ENCODE measurements around the gene COL9A3.
A peak's percentile ranks its signal among the peaks of the same experiment; 100 is the strongest.

The COL9A3 gene

GRCh38 chr20:62775206-62775605, 41.6 kb upstream of the COL9A3 start:
- Histone ChIP-seq H3K27ac (ENCODE audit: poor library complexity, severe bottlenecking) (peak overlapping the region; percentile 69), H3K9me3 (ENCODE audit: severe bottlenecking) (no peaks in the 10 kb centered on the region), H3K4me3 (ENCODE audit: severe bottlenecking) (no peak overlapping the region), H3K27me3 (ENCODE audit: insufficient read depth, poor library complexity, severe bottlenecking) (no peaks in the 10 kb centered on the region), H3K36me3 (ENCODE audit: low read depth) (no peaks in the 10 kb centered on the region), H3K4me1 (ENCODE audit: insufficient read depth, poor library complexity, severe bottlenecking) (peaks cover 26% of the 10 kb centered on the region)
- DNase-seq (ENCODE audit: low spot score) (no peak), ATAC-seq (ENCODE audit: low read depth) (no peak)
- no peak for TF ChIP-seq CTCF (IDR thresholded peaks at IDR 0.05; ENCODE audit: poor library complexity, severe bottlenecking)

DNA sequence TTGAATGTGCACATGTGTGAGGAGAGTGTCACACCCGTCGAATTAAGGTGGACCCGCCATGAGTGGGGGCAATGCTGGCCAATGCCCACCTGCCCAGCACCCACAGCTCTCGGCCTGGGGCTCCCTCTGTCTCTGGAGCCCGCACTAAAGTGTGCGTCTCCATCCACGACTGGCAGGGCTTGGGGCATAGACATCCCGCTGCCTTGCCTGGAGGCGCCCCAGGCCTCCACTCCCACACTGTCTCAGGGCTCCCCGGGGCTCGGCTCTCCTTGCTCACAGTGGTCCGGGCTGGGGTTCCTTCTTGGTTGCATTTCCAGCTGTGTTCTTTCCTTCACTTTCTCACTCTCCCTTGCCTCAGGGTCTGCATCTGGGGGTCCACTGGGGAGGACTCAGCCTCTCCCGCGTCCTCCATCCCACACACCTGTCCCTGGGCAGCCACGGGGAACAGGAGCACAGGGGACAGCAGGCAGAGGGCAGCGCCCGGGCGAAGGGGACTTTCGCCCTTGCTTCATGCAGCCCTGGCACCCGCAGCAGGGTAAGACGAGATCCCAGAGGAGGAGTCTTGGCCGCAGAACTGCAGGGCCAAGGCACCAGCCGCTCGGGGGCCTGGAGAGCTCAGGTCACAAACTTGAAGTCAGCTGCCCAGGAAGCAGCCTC, 40.7 kb upstream of the COL9A3 start:
- Histone ChIP-seq H3K4me1 (ENCODE audit: insufficient read depth, poor library complexity, severe bottlenecking) (peaks cover 26% of the 10 kb centered on the region), H3K27ac (ENCODE audit: poor library complexity, severe bottlenecking) (peak overlapping the region; percentile 69), H3K36me3 (ENCODE audit: low read depth) (no peaks in the 10 kb centered on the region), H3K9me3 (ENCODE audit: severe bottlenecking) (no peaks in the 10 kb centered on the region), H3K27me3 (ENCODE audit: insufficient read depth, poor library complexity, severe bottlenecking) (no peaks in the 10 kb centered on the region), H3K4me3 (ENCODE audit: severe bottlenecking) (peak overlapping the region; percentile 9)
- DNase-seq (ENCODE audit: low spot score) (no peak), ATAC-seq (ENCODE audit: low read depth) (no peak)
- TF ChIP-seq CTCF (IDR thresholded peaks at IDR 0.05; ENCODE audit: poor library complexity, severe bottlenecking) = no peak

GRCh38 chr20:62776692-62777527, 39.9 kb upstream of the COL9A3 start:
- DNase-seq (ENCODE audit: low spot score) = no peak
- peak overlapping the region; percentile 9 for H3K4me3 ChIP-seq (ENCODE audit: severe bottlenecking)
- H3K27ac ChIP-seq (ENCODE audit: poor library complexity, severe bottlenecking) = peak overlapping the region; percentile 69
- peaks cover 26% of the 10 kb centered on the region for H3K4me1 ChIP-seq (ENCODE audit: insufficient read depth, poor library complexity, severe bottlenecking)
- TF ChIP-seq CTCF (IDR thresholded peaks at IDR 0.05; ENCODE audit: poor library complexity, severe bottlenecking) = no peak
- no peaks in the 10 kb centered on the region for H3K9me3 ChIP-seq (ENCODE audit: severe bottlenecking)
- peak; percentile 62 for ATAC-seq (ENCODE audit: low read depth)
- H3K36me3 ChIP-seq (ENCODE audit: low read depth) = no peaks in the 10 kb centered on the region
- no peaks in the 10 kb centered on the region for H3K27me3 ChIP-seq (ENCODE audit: insufficient read depth, poor library complexity, severe bottlenecking)

DNA sequence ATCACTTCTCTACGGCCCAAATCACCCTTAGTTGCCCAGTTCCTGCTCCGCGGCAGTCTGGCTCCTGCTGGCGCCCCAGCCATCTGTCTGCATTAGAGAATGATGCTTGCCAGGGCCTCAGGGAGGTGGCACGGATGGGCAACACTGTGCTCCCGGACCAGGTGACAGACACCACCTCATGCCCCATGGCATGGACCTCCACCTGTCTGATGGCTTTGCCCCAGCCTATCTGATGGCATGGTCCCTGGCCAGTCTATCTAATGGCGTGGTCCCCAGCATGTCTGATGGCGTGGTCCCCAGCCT, 39.4 kb upstream of the COL9A3 start:
- H3K4me1 ChIP-seq (ENCODE audit: insufficient read depth, poor library complexity, severe bottlenecking) = peaks cover 24% of the 10 kb centered on the region
- no peaks in the 10 kb centered on the region for H3K36me3 ChIP-seq (ENCODE audit: low read depth)
- TF ChIP-seq CTCF (IDR thresholded peaks at IDR 0.05; ENCODE audit: poor library complexity, severe bottlenecking) = no peak
- H3K4me3 ChIP-seq (ENCODE audit: severe bottlenecking) = no peak overlapping the region
- H3K27me3 ChIP-seq (ENCODE audit: insufficient read depth, poor library complexity, severe bottlenecking) = no peaks in the 10 kb centered on the region
- ATAC-seq (ENCODE audit: low read depth) (no peak), DNase-seq (ENCODE audit: low spot score) (no peak)
- peak overlapping the region; percentile 69 for H3K27ac ChIP-seq (ENCODE audit: poor library complexity, severe bottlenecking)
- no peaks in the 10 kb centered on the region for H3K9me3 ChIP-seq (ENCODE audit: severe bottlenecking)

DNA sequence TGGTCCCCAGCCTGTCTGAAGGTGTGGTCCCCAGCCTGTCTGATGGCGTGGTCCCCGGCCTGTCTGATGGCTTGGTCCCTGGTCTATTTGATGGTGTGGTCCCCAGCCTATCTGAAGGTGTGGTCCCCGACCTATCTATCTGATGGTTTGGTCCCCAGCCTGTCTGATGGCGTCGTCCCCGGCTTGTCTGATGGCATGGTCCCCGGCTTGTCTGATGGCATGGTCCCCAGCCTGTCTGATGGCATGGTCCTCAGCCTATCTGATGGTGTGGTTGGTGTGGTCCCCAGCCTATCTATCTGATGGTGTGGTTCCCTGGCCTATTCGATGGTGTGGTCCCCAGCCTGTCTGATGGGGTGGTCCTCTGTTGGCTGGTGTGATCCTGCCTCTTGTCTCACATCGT, 38.8 kb upstream of the COL9A3 start:
- TF ChIP-seq CTCF (IDR thresholded peaks at IDR 0.05; ENCODE audit: poor library complexity, severe bottlenecking) = no peak
- ATAC-seq (ENCODE audit: low read depth) = no peak
- Histone ChIP-seq H3K4me3 (ENCODE audit: severe bottlenecking) (no peak overlapping the region), H3K27ac (ENCODE audit: poor library complexity, severe bottlenecking) (no peak overlapping the region), H3K9me3 (ENCODE audit: severe bottlenecking) (no peaks in the 10 kb centered on the region), H3K27me3 (ENCODE audit: insufficient read depth, poor library complexity, severe bottlenecking) (no peaks in the 10 kb centered on the region), H3K36me3 (ENCODE audit: low read depth) (no peaks in the 10 kb centered on the region), H3K4me1 (ENCODE audit: insufficient read depth, poor library complexity, severe bottlenecking) (peaks cover 18% of the 10 kb centered on the region)
- no peak for DNase-seq (ENCODE audit: low spot score)

Measured in RWPE2 (cell line).